ENCODE measurements around the gene FKBP3.

- TF ChIP-seq CTCF (IDR thresholded peaks at IDR 0.05; ENCODE audit: low read depth, low read length), result no peak
- TF ChIP-seq MAX (IDR thresholded peaks at IDR 0.05; ENCODE audit: low read depth, low read length), result no peak
Measured at GRCh38 chr14:45103806-45104205, 30.5 kb downstream of the FKBP3 start.

Measured in NB4 (cell line).